HG03196 (cell line): Measurements from ENCODE around the gene DAAM2.

ENCODE experiments used
- ATAC-seq: cut with Tn5 transposase; IDR thresholded peaks from one replicate; pipeline ENCODE4 v1.9.1; 2021; ENCODE audit not compliant: unreplicated experiment

Gene DAAM2

GRCh38 chr6:39925191-39925930 is 133.2 kb downstream of the DAAM2 start:
- ATAC-seq = no peak

- no peak for ATAC-seq
These were observed 133.7 kb downstream of the DAAM2 start for GRCh38 chr6:39925931-39926290.

- ATAC-seq = no peak
These were observed 134.5 kb downstream of the DAAM2 start for GRCh38 chr6:39926668-39927067.

- no peak for ATAC-seq
These were observed 135.0 kb downstream of the DAAM2 start for GRCh38 chr6:39927159-39927558.

- no peak for ATAC-seq
These were observed 137.0 kb downstream of the DAAM2 start for GRCh38 chr6:39929039-39929732.

- ATAC-seq = no peak
These were observed 137.7 kb downstream of the DAAM2 start for GRCh38 chr6:39929733-39930461.

- ATAC-seq = no peak
These were observed 138.4 kb downstream of the DAAM2 start for GRCh38 chr6:39930540-39930939.

GRCh38 chr6:39931607-39932006 is 139.4 kb downstream of the DAAM2 start:
- no peak for ATAC-seq

GRCh38 chr6:39932386-39932910 is 140.3 kb downstream of the DAAM2 start:
- no peak for ATAC-seq

GRCh38 chr6:39933669-39934130 is 141.5 kb downstream of the DAAM2 start:
- no peak for ATAC-seq

GRCh38 chr6:39934131-39934757 is 142.1 kb downstream of the DAAM2 start, which contains the start of gene MOCS1:
TSS of gene MOCS1 (minus strand) at chr6:39934462. CDS start at chr6:39934417, 45 bp downstream.
- ATAC-seq = no peak

GRCh38 chr6:39935241-39935640 is 143.1 kb downstream of the DAAM2 start:
- ATAC-seq = no peak

GRCh38 chr6:39936857-39937256 is 144.7 kb downstream of the DAAM2 start:
- ATAC-seq = no peak

GRCh38 chr6:39937686-39938333 is 145.6 kb downstream of the DAAM2 start:
- no peak for ATAC-seq

GRCh38 chr6:39938773-39939654 is 146.8 kb downstream of the DAAM2 start:
- no peak for ATAC-seq

- no peak for ATAC-seq
These were observed 149.0 kb downstream of the DAAM2 start for GRCh38 chr6:39941138-39941537.

- no peak for ATAC-seq
These were observed 149.6 kb downstream of the DAAM2 start for GRCh38 chr6:39941820-39942219.

- ATAC-seq = no peak
These were observed 150.9 kb downstream of the DAAM2 start for GRCh38 chr6:39942903-39943580.

- ATAC-seq = no peak
These were observed 153.4 kb downstream of the DAAM2 start for GRCh38 chr6:39945626-39946025.
